ENCODE measurements around the gene UAP1. TPM values are rescaled to one million over a fixed set of nuclear protein-coding genes. Genes with fewer than 3 reads are reported as not detected.
"Not testable (repeated sequence)": the region's sequence is repeated elsewhere in the genome, so short reads cannot be mapped to it uniquely, and the experiment has no call there.

Gene UAP1
- total RNA-seq, 3 donors from 2014 or later: 25.3 to 31.0 (median 27.7) TPM

- Mint-ChIP-seq H3K9me3 (no peaks in the 10 kb centered on the region), H3K4me1 (ENCODE audit: low read depth) (no peaks in the 10 kb centered on the region)
These were observed 8.8 kb upstream of the UAP1 start for GRCh38 chr1:162552684-162553252.

DNA sequence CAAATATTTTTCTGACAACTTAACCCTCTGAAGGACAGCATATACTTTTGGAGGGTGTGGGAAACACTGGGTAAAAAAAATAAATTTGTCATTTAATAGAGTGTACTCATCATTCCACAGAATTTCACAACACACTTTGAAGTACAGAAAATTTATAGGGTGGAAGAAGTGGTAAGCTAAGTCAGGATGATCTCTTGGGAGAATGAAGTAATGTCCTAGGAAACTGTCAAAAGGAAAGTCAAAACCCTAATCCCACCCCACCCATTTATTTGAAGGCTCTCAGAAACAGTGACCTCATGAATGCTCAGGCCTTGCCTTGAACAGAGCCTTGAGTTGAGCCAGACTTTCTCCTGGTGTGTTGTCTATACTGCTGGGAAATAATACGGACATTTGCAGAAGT, 7.3 kb upstream of the UAP1 start:
- Mint-ChIP-seq H3K9me3 (no peaks in the 10 kb centered on the region), H3K36me3 (ENCODE audit: insufficient read depth) (no peaks in the 10 kb centered on the region), H3K4me3 (no peak overlapping the region), H3K27me3 (ENCODE audit: low read depth) (peaks cover 2% of the 10 kb centered on the region), H3K4me1 (ENCODE audit: low read depth) (no peaks in the 10 kb centered on the region)
- DNase-seq (no peak), ATAC-seq (no peak)

More at GRCh38 chr1:162552684-162553252, 8.8 kb upstream of the UAP1 start:
- no peak for DNase-seq
- ATAC-seq: no peak
- Mint-ChIP-seq H3K4me3 (no peak overlapping the region), H3K27me3 (ENCODE audit: low read depth) (peaks cover 2% of the 10 kb centered on the region), H3K36me3 (ENCODE audit: insufficient read depth) (no peaks in the 10 kb centered on the region)

GRCh38 chr1:162557536-162557935, 4.0 kb upstream of the UAP1 start:
- Mint-ChIP-seq H3K9me3 (no peaks in the 10 kb centered on the region), H3K27me3 (ENCODE audit: low read depth) (peaks cover 2% of the 10 kb centered on the region), H3K4me1 (ENCODE audit: low read depth) (peaks cover 17% of the 10 kb centered on the region), H3K36me3 (ENCODE audit: insufficient read depth) (no peaks in the 10 kb centered on the region), H3K4me3 (no peak overlapping the region)
- DNase-seq (no peak), ATAC-seq (no peak)

- ATAC-seq (no peak), DNase-seq (no peak)
- H3K4me1 Mint-ChIP-seq (ENCODE audit: low read depth): peaks cover 34% of the 10 kb centered on the region
- H3K4me3 Mint-ChIP-seq: peak overlapping the region; percentile 91
- no peaks in the 10 kb centered on the region for H3K36me3 Mint-ChIP-seq (ENCODE audit: insufficient read depth)
- H3K27me3 Mint-ChIP-seq (ENCODE audit: low read depth): peaks cover 2% of the 10 kb centered on the region
- H3K9me3 Mint-ChIP-seq: no peaks in the 10 kb centered on the region
These were observed 1.1 kb upstream of the UAP1 start for GRCh38 chr1:162560303-162561036.

DNA sequence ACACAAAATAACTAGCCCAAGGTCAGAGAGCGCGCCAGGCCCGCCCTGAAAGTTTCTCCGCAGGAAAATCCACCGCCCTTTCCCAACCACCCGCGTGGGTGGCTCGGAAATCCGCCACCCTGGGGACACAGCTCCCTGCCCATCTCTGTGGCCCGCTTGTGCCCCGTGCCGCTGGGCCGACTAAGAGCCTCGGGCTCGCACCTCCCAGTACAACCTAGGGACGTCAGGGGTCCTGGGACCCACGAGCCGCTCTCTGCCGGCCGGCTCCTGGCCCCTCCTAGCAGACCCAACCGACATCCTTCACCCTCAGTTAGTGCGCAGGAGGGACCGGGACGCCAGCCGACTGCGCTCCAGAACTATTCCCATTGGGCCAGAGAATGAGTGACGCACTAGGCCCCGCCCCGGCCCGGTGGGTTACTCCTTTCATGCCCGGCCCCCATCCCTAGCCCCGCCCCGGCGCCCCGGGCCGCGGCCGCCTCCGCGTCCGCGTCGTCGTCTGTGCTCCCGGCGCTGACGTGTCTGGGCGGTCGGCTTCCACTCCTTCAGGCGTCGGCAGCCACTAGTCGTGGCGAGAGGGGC, 396 bp upstream of the UAP1 start:
- peak; percentile 94 to 95 for ATAC-seq
- Mint-ChIP-seq H3K4me1 (ENCODE audit: low read depth) (peaks cover 34% of the 10 kb centered on the region), H3K4me3 (peak overlapping the region; percentile 91)

DNA sequence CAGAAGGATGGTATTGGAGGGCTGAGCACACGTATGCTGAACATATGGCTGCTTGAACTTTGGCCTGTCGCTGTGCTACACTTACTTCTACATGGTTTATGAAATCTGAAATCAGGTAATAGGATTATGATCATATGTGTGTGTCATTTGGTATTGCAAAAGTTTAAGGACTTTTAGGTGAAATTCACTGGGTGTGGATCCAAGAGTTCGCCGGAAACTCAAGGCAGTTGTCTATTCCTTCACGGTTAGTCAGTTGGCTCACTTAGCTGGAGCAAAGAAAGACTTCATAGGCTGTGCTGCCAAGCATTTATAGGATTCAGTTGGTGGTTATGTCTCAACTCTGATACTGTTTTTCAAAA, 927 bp downstream of the UAP1 start:
- DNase-seq (no peak), ATAC-seq (no peak)
- Mint-ChIP-seq H3K4me3 (peak overlapping the region; percentile 91), H3K9me3 (no peaks in the 10 kb centered on the region), H3K36me3 (ENCODE audit: insufficient read depth) (peaks cover 6% of the 10 kb centered on the region), H3K4me1 (ENCODE audit: low read depth) (peaks cover 36% of the 10 kb centered on the region), H3K27me3 (ENCODE audit: low read depth) (no peaks in the 10 kb centered on the region)

More for the DNA sequence above, 396 bp upstream of the UAP1 start:
- no peaks in the 10 kb centered on the region for H3K36me3 Mint-ChIP-seq (ENCODE audit: insufficient read depth)
- peak; percentile 98 for DNase-seq
- H3K27me3 Mint-ChIP-seq (ENCODE audit: low read depth): peaks cover 2% of the 10 kb centered on the region
- H3K9me3 Mint-ChIP-seq: no peaks in the 10 kb centered on the region

- Mint-ChIP-seq H3K4me1 (ENCODE audit: low read depth) (peaks cover 36% of the 10 kb centered on the region), H3K4me3 (no peak overlapping the region), H3K9me3 (no peaks in the 10 kb centered on the region), H3K27me3 (ENCODE audit: low read depth) (no peaks in the 10 kb centered on the region), H3K36me3 (ENCODE audit: insufficient read depth) (peaks cover 16% of the 10 kb centered on the region)
- DNase-seq (no peak), ATAC-seq (no peak)
These were observed 3.3 kb downstream of the UAP1 start for GRCh38 chr1:162564762-162565218.

- Mint-ChIP-seq H3K9me3 (no peaks in the 10 kb centered on the region), H3K27me3 (ENCODE audit: low read depth) (no peaks in the 10 kb centered on the region), H3K36me3 (ENCODE audit: insufficient read depth) (peaks cover 18% of the 10 kb centered on the region), H3K4me3 (no peak overlapping the region), H3K4me1 (ENCODE audit: low read depth) (peaks cover 32% of the 10 kb centered on the region)
- ATAC-seq (no peak), DNase-seq (no peak)
These were observed 3.9 kb downstream of the UAP1 start for GRCh38 chr1:162565460-162565859.

DNA sequence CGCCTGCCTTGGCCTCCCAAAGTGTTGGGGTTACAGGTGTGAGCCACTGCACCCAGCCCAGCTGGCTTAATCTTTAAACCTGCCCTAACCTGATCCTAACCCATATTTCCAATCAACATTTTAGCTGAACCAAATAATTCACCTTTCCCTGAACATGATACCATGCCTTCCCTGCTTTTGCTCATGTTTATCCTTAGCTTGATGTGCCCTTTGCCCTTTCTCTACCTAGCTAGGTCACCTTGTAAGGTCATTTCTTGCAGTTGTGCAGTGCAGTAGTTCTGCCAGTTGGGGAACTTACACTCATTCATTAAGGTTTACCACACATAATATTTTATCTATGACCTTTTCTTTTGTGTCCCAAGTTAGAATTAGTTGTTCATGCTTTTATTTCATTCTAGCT, 5.3 kb downstream of the UAP1 start:
- ATAC-seq (no peak), DNase-seq (no peak)
- Mint-ChIP-seq H3K36me3 (ENCODE audit: insufficient read depth) (peaks cover 18% of the 10 kb centered on the region), H3K4me1 (ENCODE audit: low read depth) (peaks cover 25% of the 10 kb centered on the region), H3K4me3 (no peak overlapping the region), H3K27me3 (ENCODE audit: low read depth) (no peaks in the 10 kb centered on the region), H3K9me3 (no peaks in the 10 kb centered on the region)

GRCh38 chr1:162568802-162569201, 7.3 kb downstream of the UAP1 start:
- H3K9me3 Mint-ChIP-seq: no peaks in the 10 kb centered on the region
- H3K36me3 Mint-ChIP-seq (ENCODE audit: insufficient read depth): peaks cover 18% of the 10 kb centered on the region
- DNase-seq (no peak), ATAC-seq (no peak)
- H3K4me3 Mint-ChIP-seq: no peak overlapping the region
- peaks cover 17% of the 10 kb centered on the region for H3K4me1 Mint-ChIP-seq (ENCODE audit: low read depth)
- H3K27me3 Mint-ChIP-seq (ENCODE audit: low read depth): no peaks in the 10 kb centered on the region

DNA sequence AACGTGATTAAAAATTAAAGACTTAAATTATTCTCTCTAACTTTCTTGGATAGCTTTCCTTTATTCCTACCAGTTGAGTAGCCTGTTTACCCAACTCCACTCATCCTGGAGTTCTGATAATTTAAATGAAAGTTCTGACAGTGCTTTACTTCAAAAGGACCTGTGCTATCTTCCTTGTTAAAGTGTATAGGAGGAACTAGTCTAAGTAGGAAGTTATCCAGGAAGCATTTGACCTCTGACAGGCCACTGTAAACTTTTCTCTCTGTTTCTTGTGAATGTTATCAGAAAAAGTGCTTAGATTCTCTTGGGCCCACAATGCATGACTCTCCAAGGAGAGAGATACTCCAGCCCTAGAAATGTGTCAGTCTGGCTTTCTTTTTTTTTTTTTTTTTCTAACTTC, 9.2 kb downstream of the UAP1 start:
- no peak overlapping the region for H3K4me3 Mint-ChIP-seq
- ATAC-seq (no peak), DNase-seq (no peak)
- peaks cover 18% of the 10 kb centered on the region for H3K36me3 Mint-ChIP-seq (ENCODE audit: insufficient read depth)
- H3K4me1 Mint-ChIP-seq (ENCODE audit: low read depth): peaks cover 5% of the 10 kb centered on the region
- H3K27me3 Mint-ChIP-seq (ENCODE audit: low read depth): no peaks in the 10 kb centered on the region
- H3K9me3 Mint-ChIP-seq: no peaks in the 10 kb centered on the region

GRCh38 chr1:162571121-162571520, 9.6 kb downstream of the UAP1 start:
- peaks cover 18% of the 10 kb centered on the region for H3K36me3 Mint-ChIP-seq (ENCODE audit: insufficient read depth)
- not testable (repeated sequence) for DNase-seq

DNA sequence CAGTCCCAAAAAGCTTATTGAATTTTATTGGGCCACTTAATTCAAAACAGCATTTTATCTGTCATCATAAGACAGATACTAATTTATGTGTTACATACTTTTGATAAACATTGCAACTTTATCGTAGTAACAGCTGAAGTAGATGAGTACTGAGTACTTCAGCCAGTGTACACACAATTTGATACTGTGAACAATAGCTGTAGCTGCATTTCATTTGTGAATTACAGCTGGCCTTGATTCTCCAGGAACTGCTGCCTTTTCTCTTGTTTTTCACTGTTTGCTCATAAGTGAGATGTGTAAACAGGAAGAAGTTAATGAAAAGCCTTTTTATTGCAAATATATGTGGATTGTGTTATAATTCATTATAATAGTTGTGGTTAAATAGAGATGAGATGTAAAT, 10.2 kb downstream of the UAP1 start:
- DNase-seq: no peak
- Mint-ChIP-seq H3K4me3 (no peak overlapping the region), H3K9me3 (no peaks in the 10 kb centered on the region), H3K27me3 (ENCODE audit: low read depth) (no peaks in the 10 kb centered on the region), H3K36me3 (ENCODE audit: insufficient read depth) (peaks cover 22% of the 10 kb centered on the region), H3K4me1 (ENCODE audit: low read depth) (peaks cover 5% of the 10 kb centered on the region)
- no peak for ATAC-seq

More at GRCh38 chr1:162571121-162571520, 9.6 kb downstream of the UAP1 start:
- not testable (repeated sequence) for H3K27me3 Mint-ChIP-seq (ENCODE audit: low read depth); H3K9me3 Mint-ChIP-seq; H3K4me3 Mint-ChIP-seq; ATAC-seq; H3K4me1 Mint-ChIP-seq (ENCODE audit: low read depth)

DNA sequence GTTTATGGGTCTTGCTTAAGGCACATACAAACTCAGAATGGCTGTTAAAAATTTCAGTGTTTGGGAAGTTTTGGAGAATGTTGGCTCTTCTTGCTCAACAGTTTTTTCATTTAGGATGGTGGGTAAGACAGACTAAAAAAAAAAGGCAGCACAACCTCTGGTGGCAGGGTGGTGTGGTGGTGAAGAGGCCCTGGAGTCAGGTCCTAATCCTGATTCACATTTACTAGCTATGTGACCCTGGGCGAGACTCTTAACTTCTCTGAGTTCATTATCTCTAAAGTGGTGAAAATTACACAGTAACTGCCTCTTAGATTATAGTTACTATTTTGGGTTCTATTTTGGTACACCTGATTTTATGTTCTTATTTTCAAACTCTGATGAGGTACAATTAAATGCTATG, 11.6 kb downstream of the UAP1 start:
- DNase-seq: no peak
- H3K4me1 Mint-ChIP-seq (ENCODE audit: low read depth): peaks cover 4% of the 10 kb centered on the region
- H3K4me3 Mint-ChIP-seq: no peak overlapping the region
- no peaks in the 10 kb centered on the region for H3K9me3 Mint-ChIP-seq
- H3K36me3 Mint-ChIP-seq (ENCODE audit: insufficient read depth): peaks cover 15% of the 10 kb centered on the region
- ATAC-seq: no peak
- no peaks in the 10 kb centered on the region for H3K27me3 Mint-ChIP-seq (ENCODE audit: low read depth)

All from activated T-cell treated with anti-CD3 and anti-CD28 coated beads, Interleukin-2, amount 50 U/mL, for 4 hours (primary cell).